Activated CD8-positive, alpha-beta T cell treated with anti-CD3 and anti-CD28 coated beads for 36 hours (primary cell): ENCODE measurements around the gene PROB1. TPM values are rescaled to one million over a fixed set of nuclear protein-coding genes. Genes with fewer than 3 reads are reported as not detected.

Experiments
- ATAC-seq: fragments of 200-7000 bp; cut with Tn5 transposase; one replicate; pipeline ENCODE4 v1.10.0; 2021; ENCODE audit warnings: mild to moderate bottlenecking, moderate library complexity
- CTCF ChIA-PET: fragments of 350-600 bp; sonication (Branson Sonifier 250); formaldehyde crosslinking; loops from one replicate; lab custom pipeline; 2021; ENCODE audit warnings: antibody characterized with exemption; lab: Charles Lee
- POLR2A ChIA-PET: fragments of 350-600 bp; sonication (Branson Sonifier 250); formaldehyde crosslinking; loops from one replicate; lab custom pipeline; 2021; ENCODE audit warnings: antibody characterized with exemption; lab: Charles Lee
- DNase-seq: peaks from one replicate; pipeline ENCODE4 v3.0.0-alpha.2; 2020
- H3K27ac Mint-ChIP-seq: one replicate; pipeline ENCODE4 v1.8.0; 2021; ENCODE audit warnings: mild to moderate bottlenecking, mixed read lengths
- H3K27me3 Mint-ChIP-seq: one replicate; pipeline ENCODE4 v1.8.0; 2021; ENCODE audit warnings: mixed read lengths
- H3K36me3 Mint-ChIP-seq: one replicate; pipeline ENCODE4 v1.8.0; 2021; ENCODE audit warnings: low read depth, mixed read lengths
- H3K4me1 Mint-ChIP-seq: one replicate; pipeline ENCODE4 v1.8.0; 2021; ENCODE audit warnings: low read depth, mixed read lengths
- H3K4me3 Mint-ChIP-seq: one replicate; pipeline ENCODE4 v1.8.0; 2021; ENCODE audit warnings: mild to moderate bottlenecking, moderate library complexity, mixed read lengths
- H3K9me3 Mint-ChIP-seq: one replicate; pipeline ENCODE4 v1.8.0; 2021; ENCODE audit warnings: mixed read lengths
- CTCF ChIP-seq: fragments of 200-600 bp; IDR thresholded peaks from one replicate; pipeline ENCODE4 v1.8.0; 2022; ENCODE audit warnings: antibody characterized with exemption, mild to moderate bottlenecking
- intact Hi-C: fragments of 100-400 bp; cut with micrococcal nuclease; formaldehyde crosslinking; loops from one replicate; pipeline ENCODE4 v1.10.0; 2022
- total RNA-seq, 2 experiments: library from RNA; stranded (reverse); gene quantifications; one replicate each; pipeline ENCODE4 v1.2.3, GENCODE V29; 2021

Gene PROB1
- total RNA-seq, 2 experiments from 2014 or later, result 3.9 to 4.1 TPM

DNA sequence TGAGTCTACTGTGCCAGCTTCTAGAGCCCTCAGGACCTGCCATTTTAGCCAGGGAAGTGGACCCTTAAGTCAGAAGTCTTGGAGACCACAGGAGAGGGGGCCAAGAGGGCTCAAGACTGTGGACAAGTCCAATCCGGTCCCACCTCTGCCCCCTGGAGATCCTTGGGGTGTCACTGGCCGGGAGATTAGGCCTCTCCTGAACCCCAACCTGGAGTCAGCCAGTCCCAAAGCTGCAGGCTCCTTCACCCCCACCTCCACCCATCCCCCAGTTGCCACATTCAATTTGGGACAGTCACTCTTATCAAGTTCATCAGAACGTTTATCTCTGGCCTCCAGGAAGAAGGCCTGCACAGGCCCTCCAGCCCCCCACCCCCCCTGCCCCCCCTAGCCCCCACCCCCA is 12.1 kb downstream of the PROB1 start:
- no peaks in the 10 kb centered on the region for H3K27me3 Mint-ChIP-seq
- H3K4me3 Mint-ChIP-seq, result no peak overlapping the region
- intact Hi-C loops, result no loop called here
- no peak overlapping the region for H3K27ac Mint-ChIP-seq
- POLR2A ChIA-PET, result interaction anchor here (0.9 to 1.0 kb wide), 2 partner anchors 9 to 89 kb away, joined by 3 read pairs; partner anchors contain the start of gene MATR3
- no peak for TF ChIP-seq CTCF
- CTCF ChIA-PET, result no interaction called here
- H3K36me3 Mint-ChIP-seq, result no peaks in the 10 kb centered on the region
- peaks cover 26% of the 10 kb centered on the region for H3K4me1 Mint-ChIP-seq
- DNase-seq (no peak), ATAC-seq (no peak)
- no peaks in the 10 kb centered on the region for H3K9me3 Mint-ChIP-seq

- no peaks in the 10 kb centered on the region for H3K9me3 Mint-ChIP-seq
- peaks cover 26% of the 10 kb centered on the region for H3K4me1 Mint-ChIP-seq
- no peak for TF ChIP-seq CTCF
- no peaks in the 10 kb centered on the region for H3K27me3 Mint-ChIP-seq
- ChIA-PET POLR2A (interaction anchor here (0.7 to 1.0 kb wide), 3 partner anchors 9 to 89 kb away, joined by 3 read pairs; partner anchors contain the start of gene MATR3), CTCF (no interaction called here)
- intact Hi-C loops, result no loop called here
- no peak overlapping the region for H3K4me3 Mint-ChIP-seq
- no peaks in the 10 kb centered on the region for H3K36me3 Mint-ChIP-seq
- DNase-seq (no peak), ATAC-seq (no peak)
- no peak overlapping the region for H3K27ac Mint-ChIP-seq
Observed at GRCh38 chr5:139381837-139382761, 12.8 kb downstream of the PROB1 start.

DNA sequence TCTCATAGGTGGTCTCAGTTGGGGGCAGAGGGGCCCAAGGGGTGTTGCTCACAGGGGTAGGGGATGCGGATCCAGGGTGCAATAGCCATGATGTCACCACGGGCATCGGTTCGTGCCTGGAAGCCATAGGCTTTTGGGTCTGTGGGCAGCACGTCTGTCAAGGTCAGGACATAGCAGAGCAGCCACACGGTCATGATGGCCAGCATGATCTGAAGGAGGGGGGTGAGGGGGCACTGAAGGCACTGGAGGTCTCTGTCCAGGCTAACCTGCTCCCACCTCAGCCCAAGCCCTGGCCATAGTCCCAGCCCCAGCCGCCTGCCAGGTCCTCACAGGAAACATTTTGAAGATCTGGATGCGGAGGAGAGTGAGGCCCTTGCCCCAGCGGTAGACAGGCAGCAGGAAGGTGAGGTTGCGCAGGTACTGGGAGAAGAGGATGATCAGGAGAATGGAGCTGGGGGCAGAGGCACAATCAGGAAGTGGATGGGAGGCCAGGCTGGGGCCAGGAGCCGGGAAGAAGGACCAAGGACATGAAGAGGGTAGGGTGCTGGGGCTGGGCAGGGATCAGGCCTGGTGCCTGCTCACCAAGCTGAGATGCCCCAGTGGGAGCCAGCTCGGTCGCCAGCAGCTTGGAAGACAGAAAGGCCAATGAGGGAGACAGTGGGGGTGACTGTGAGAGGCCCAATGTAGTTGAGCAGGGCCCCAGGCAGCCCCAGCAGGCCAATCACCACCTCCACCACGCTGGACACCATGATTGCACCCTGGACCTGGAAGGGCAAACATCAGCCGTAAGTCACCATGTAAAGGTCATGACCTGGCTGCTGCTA is 15.1 kb downstream of the PROB1 start:
- ChIA-PET POLR2A (interaction anchor here (0.6 to 1.7 kb wide), 2 partner anchors 11 to 162 kb away, joined by 3 to 6 read pairs; no protein-coding TSS in a partner anchor), CTCF (interaction anchor here (0.8 kb wide), 1 partner anchor 11 kb away, joined by 3 read pairs; no protein-coding TSS in a partner anchor)
- intact Hi-C loops, result no loop called here
- Mint-ChIP-seq H3K27ac (no peak overlapping the region), H3K27me3 (no peaks in the 10 kb centered on the region), H3K36me3 (no peaks in the 10 kb centered on the region), H3K4me3 (no peak overlapping the region), H3K9me3 (no peaks in the 10 kb centered on the region), H3K4me1 (peaks cover 6% of the 10 kb centered on the region)
- ATAC-seq (no peak), DNase-seq (no peak)
- no peak for TF ChIP-seq CTCF

GRCh38 chr5:139378941-139379361 is 16.0 kb downstream of the PROB1 start:
- Mint-ChIP-seq H3K27me3 (no peaks in the 10 kb centered on the region), H3K9me3 (no peaks in the 10 kb centered on the region), H3K4me1 (no peaks in the 10 kb centered on the region), H3K4me3 (no peak overlapping the region), H3K36me3 (no peaks in the 10 kb centered on the region), H3K27ac (no peak overlapping the region)
- ChIA-PET CTCF (no interaction called here), POLR2A (no interaction called here)
- no peak for DNase-seq
- intact Hi-C loops, result no loop called here
- TF ChIP-seq CTCF, result no peak
- no peak for ATAC-seq
